ENCODE measurements around the gene FBXL16.

DNA sequence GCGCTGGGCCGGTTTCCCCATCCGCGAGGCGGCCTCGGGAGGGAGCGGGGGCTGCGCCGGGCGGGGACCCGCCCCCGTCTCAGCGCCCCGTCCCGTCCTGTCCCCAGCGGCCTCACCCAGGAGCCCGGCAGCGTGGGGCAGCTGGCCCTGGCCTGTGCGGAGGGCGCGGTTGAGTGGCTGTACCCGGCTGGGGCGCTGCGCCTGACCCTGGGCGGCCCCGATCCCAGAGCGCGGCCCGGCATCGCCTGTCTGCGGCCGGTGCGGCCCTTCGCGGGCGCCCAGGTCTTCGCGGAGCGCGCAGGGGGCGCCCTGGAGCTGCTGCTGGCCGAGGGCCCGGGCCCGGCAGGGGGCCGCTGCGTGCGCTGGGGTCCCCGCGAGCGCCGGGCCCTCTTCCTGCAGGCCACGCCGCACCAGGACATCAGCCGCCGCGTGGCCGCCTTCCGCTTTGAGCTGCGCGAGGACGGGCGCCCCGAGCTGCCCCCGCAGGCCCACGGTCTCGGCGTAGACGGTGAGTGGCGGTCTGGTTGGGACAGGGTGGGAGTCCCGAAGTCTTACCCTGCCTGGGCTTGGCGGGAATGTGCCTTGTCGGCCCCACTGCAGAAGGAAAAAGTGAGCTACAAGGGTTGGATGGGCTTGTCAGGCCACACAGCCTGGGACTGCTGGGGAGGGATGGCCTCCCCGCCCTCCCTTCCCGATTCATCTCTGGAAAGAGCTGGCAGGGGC is 10.0 kb upstream of the FBXL16 start:
- TF ChIP-seq, protein P1, sequence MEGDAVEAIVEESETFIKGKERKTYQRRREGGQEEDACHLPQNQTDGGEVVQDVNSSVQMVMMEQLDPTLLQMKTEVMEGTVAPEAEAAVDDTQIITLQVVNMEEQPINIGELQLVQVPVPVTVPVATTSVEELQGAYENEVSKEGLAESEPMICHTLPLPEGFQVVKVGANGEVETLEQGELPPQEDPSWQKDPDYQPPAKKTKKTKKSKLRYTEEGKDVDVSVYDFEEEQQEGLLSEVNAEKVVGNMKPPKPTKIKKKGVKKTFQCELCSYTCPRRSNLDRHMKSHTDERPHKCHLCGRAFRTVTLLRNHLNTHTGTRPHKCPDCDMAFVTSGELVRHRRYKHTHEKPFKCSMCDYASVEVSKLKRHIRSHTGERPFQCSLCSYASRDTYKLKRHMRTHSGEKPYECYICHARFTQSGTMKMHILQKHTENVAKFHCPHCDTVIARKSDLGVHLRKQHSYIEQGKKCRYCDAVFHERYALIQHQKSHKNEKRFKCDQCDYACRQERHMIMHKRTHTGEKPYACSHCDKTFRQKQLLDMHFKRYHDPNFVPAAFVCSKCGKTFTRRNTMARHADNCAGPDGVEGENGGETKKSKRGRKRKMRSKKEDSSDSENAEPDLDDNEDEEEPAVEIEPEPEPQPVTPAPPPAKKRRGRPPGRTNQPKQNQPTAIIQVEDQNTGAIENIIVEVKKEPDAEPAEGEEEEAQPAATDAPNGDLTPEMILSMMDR (IDR thresholded peaks at IDR 0.05), result peak in 1 of 6 experiments; percentile 8
- TF ChIP-seq POLR2A (IDR thresholded peaks at IDR 0.05), result no peak
